Measurements from ENCODE around the gene NR1I2. TPM values are rescaled to one million over a fixed set of nuclear protein-coding genes. Genes with fewer than 3 reads are reported as not detected.

The NR1I2 gene
- total RNA-seq (ENCODE audit: unreplicated experiment), result 0.23 TPM
- long read RNA-seq, result 0 reads

DNA sequence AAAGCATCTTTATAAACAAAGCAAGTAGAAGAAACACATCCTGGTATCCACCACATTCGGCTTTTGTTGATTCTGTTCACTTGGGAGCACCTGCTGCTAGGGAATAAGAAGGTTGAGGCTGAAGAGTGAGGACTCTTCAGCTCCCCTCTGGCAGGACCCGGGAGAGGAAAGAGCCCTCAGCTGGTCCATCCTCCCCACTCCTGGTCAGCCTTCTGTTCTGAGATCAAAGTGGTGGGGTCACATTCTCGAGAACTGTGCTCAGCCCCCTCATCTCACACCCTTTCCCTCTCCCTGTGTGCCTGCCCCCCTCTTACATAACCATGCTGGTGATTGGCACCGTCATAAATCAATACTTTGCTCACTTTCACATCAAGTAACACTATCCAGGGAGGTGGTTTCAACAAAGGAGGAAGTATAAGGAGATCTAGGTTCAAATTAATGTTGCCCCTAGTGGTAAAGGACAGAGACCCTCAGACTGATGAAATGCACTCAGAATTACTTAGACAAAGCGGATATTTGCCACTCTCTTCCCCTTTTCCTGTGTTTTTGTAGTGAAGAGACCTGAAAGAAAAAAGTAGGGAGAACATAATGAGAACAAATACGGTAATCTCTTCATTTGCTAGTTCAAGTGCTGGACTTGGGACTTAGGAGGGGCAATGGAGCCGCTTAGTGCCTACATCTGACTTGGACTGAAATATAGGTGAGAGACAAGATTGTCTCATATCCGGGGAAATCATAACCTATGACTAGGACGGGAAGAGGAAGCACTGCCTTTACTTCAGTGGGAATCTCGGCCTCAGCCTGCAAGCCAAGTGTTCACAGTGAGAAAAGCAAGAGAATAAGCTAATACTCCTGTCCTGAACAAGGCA is at the start of gene NR1I2:
TSS of gene NR1I2 (plus strand) at position 772 of the 869 bp plus-strand sequence.
- H3K9me3 Mint-ChIP-seq (ENCODE audit: unreplicated experiment), result no peaks in the 10 kb centered on the region
- no peak within 1 kb of the TSS for H3K27ac Mint-ChIP-seq (ENCODE audit: unreplicated experiment)
- H3K4me3 Mint-ChIP-seq (ENCODE audit: unreplicated experiment), result no peak within 1 kb of the TSS
- DNase-seq (ENCODE audit: low spot score), result no peak
- H3K27me3 Mint-ChIP-seq (ENCODE audit: unreplicated experiment), result no peaks in the 10 kb centered on the region
- H3K4me1 Mint-ChIP-seq (ENCODE audit: unreplicated experiment), result peaks cover 2% of the 10 kb centered on the region
- H3K36me3 Mint-ChIP-seq (ENCODE audit: low read depth, unreplicated experiment), result no peaks in the 10 kb centered on the region
- TF ChIP-seq, protein P1, sequence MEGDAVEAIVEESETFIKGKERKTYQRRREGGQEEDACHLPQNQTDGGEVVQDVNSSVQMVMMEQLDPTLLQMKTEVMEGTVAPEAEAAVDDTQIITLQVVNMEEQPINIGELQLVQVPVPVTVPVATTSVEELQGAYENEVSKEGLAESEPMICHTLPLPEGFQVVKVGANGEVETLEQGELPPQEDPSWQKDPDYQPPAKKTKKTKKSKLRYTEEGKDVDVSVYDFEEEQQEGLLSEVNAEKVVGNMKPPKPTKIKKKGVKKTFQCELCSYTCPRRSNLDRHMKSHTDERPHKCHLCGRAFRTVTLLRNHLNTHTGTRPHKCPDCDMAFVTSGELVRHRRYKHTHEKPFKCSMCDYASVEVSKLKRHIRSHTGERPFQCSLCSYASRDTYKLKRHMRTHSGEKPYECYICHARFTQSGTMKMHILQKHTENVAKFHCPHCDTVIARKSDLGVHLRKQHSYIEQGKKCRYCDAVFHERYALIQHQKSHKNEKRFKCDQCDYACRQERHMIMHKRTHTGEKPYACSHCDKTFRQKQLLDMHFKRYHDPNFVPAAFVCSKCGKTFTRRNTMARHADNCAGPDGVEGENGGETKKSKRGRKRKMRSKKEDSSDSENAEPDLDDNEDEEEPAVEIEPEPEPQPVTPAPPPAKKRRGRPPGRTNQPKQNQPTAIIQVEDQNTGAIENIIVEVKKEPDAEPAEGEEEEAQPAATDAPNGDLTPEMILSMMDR (IDR thresholded peaks at IDR 0.05; ENCODE audit: unreplicated experiment), result no peak

DNA sequence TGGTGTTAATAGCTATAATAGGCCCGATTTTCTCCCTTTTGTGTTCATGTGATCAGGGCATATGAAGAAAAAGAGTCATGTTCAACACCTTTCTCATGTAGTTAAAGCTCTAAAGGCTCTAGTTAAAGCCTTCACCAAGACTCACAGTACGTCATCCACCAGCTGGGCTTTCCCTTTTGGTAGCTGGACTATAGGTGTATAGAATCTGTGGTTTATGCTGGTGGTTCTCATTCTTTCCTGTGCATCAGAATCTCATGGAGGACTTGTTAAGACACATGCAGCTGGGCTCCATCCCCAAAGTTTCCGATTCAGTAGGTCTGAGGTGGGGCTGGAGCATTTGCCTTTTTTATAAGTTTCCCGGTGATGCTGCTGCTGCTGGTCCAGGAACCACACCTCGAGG is 48.1 kb upstream of the NR1I2 start:
- Mint-ChIP-seq H3K27me3 (ENCODE audit: unreplicated experiment) (no peaks in the 10 kb centered on the region), H3K4me1 (ENCODE audit: unreplicated experiment) (no peaks in the 10 kb centered on the region), H3K9me3 (ENCODE audit: unreplicated experiment) (no peaks in the 10 kb centered on the region), H3K27ac (ENCODE audit: unreplicated experiment) (no peak overlapping the region), H3K4me3 (ENCODE audit: unreplicated experiment) (no peak overlapping the region), H3K36me3 (ENCODE audit: low read depth, unreplicated experiment) (no peaks in the 10 kb centered on the region)
- TF ChIP-seq, protein P1 (IDR thresholded peaks at IDR 0.05; ENCODE audit: unreplicated experiment), result no peak
- no peak for DNase-seq (ENCODE audit: low spot score)

DNA sequence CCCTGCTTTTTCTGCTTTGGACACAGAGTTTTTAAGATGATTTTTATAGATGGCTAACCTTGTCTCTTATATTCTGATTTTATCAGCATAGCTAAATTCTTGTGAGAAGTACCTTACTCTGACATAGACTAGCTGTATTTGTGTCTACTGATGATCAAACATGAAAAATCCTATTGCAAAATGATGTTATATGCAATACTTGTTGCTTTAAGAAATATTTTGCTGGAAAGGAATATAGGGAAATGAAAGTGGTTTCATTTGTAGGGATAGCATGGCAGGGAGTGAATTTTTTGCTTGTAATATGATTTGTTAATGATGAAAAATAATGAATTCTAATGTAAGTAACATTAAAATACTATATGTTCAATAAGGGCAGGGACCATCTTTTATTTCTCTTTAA is 43.2 kb upstream of the NR1I2 start:
- Mint-ChIP-seq H3K27me3 (ENCODE audit: unreplicated experiment) (no peaks in the 10 kb centered on the region), H3K4me1 (ENCODE audit: unreplicated experiment) (peaks cover 12% of the 10 kb centered on the region), H3K9me3 (ENCODE audit: unreplicated experiment) (no peaks in the 10 kb centered on the region), H3K27ac (ENCODE audit: unreplicated experiment) (no peak overlapping the region), H3K36me3 (ENCODE audit: low read depth, unreplicated experiment) (no peaks in the 10 kb centered on the region), H3K4me3 (ENCODE audit: unreplicated experiment) (no peak overlapping the region)
- DNase-seq (ENCODE audit: low spot score), result no peak
- TF ChIP-seq, protein P1 (IDR thresholded peaks at IDR 0.05; ENCODE audit: unreplicated experiment), result no peak

DNA sequence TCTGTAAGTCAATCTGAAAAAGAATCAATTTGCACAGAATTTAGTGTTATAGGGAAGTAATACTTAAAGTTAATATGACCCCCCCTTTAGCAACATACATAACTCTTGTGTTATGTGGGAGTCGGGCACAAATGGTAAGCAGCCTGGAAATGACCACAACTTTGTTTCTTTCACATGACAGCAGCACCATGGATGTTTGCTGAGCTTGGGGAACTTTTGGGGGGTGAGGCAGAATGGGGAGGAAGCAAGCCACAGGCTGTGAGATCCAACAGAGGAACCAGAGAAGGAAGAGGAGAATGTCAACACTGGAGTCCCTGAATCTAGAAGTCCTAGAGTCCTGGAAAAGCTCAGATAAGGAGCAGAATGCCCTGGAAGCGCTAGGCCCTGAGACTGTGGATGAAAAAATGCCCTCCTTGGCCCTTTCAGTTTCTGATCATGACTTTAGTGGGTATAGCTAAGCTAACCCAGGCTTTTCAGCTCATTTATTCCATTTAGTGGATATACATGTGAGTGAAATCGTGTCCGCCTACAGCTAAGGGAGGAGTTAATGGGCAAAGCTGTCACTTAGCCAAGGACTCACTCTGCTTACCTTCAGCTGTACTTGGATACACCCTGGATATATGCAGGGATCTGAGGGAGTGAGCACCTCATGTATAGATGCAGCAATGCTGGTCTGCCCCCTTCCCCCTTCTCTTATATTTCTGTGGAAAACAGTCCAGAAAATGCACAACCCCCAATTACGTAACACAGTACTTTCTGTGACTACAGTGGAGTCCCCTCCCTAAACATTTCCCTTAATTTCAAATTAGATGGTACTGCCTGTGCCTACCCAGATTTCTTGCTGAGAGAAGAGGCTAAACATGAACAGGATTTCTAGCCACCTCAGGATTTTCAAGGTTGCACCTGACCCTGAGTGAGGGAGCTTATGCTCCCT is 40.0 kb upstream of the NR1I2 start:
- Mint-ChIP-seq H3K27me3 (ENCODE audit: unreplicated experiment) (peaks cover 2% of the 10 kb centered on the region), H3K36me3 (ENCODE audit: low read depth, unreplicated experiment) (no peaks in the 10 kb centered on the region), H3K4me1 (ENCODE audit: unreplicated experiment) (peaks cover 15% of the 10 kb centered on the region), H3K4me3 (ENCODE audit: unreplicated experiment) (no peak overlapping the region), H3K9me3 (ENCODE audit: unreplicated experiment) (no peaks in the 10 kb centered on the region), H3K27ac (ENCODE audit: unreplicated experiment) (no peak overlapping the region)
- no peak for DNase-seq (ENCODE audit: low spot score)
- TF ChIP-seq, protein P1 (IDR thresholded peaks at IDR 0.05; ENCODE audit: unreplicated experiment), result no peak

All from endothelial cell (in vitro differentiated cells).